HG03565 (cell line): ENCODE data around the gene CILP.
"Not testable (repeated sequence)": the region's sequence is repeated elsewhere in the genome, so short reads cannot be mapped to it uniquely, and the experiment has no call there.

Source experiments
- ATAC-seq: cut with Tn5 transposase; IDR thresholded peaks from one replicate; pipeline ENCODE4 v1.9.1; 2021; ENCODE audit warnings: mild to moderate bottlenecking, moderate library complexity; ENCODE audit not compliant: unreplicated experiment

CILP gene

DNA sequence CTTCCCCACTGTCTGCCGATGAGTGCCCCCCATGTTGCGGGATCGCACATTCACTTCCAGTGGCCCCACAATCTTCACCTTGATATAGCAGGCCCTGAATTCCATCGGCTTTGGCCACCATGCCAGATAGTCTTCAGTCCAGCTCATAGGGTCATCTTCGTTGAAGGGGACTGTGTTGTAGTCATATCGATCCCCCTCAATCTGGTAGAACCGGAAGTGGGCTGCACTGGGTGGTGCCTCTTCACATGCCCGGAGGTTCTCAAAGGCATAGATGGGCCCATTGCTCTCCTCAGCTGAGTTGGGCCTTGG, 14.0 kb downstream of the CILP start:
- ATAC-seq, result no peak

DNA sequence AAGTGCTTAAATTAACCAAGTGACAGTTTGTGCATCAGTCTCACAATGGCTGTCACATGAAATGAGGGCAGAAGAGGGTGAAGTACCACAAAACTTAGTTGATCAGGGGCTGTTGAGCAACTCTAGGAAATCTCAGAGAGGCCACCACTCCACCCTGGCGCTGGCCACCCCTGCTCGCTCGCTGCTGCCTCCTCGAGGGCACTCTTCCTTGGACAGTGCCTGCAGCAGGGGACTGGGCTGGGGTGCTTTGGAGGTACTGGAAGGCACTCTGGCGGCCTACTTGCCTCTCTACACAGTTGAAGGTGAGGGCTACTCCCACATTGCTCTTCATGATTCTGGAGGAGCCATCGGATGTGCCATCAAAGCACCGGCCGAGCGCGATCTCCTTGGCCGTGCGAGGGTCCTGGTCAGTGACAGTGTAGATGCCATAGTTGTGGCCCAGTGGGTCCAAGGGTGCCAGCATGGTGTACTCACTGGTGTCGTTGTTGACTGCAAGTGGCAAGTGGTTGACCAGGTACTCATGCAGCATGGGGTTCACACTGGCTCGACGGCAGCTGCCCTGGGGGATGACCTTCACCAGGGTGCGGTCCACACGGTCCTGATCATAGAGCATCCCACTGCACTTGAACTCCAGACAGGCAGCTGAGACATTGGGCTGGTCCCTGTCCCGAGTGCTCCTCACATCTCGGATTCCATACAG, 14.5 kb downstream of the CILP start:
- ATAC-seq, result no peak

DNA sequence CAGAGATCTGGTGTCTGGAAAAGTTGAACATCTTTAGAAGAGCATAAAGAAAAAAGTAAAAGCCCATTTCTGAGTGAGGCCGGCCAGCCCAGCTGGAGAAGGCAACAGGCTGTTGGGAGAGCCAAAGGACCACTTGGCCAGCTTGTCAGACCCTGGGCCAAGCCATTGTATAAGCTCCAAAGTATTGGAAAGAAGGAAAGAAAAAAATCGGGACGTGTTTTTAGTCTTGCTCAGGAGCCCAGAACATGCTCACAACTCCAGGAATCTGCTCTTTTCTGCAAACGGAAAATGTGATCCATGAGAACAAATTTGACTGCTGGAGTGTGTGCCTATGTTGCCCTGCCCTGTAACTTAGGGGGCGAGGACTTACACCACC, 15.7 kb downstream of the CILP start:
- ATAC-seq, result no peak

DNA sequence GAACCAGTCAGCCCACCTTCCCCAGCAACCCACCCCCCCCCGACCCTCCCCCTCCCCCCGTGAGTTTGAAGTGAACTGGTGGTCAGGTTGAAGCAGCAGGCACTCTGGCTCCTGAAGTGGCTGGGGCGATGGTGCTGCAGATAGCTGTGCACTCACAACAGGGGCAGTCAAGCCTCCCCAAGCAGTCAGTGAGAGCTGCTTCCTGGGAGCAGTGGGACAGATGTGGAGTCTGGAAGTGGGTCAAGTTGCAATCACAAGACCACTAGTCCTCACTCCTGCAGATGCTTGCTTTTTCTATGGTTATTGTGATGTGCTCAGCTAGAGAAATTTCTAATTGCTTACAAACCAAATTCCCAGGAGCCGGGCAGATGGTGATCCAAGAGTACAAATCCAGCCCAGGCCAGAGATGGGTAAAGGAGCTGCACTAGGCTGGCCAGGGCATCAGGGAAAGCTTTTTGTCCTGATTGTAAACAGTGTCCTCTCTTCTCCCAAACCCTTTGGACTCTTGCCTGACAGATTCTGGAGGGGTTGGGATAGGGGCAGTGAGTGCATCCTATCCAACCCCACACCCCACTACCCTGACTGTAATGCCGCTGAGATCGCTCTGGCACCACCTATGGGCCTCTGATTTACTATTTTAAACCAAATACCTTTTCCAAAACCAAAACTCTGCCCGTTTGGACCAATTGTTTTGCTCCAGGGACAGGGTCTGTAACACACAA, 16.3 kb downstream of the CILP start:
- no peak for ATAC-seq

DNA sequence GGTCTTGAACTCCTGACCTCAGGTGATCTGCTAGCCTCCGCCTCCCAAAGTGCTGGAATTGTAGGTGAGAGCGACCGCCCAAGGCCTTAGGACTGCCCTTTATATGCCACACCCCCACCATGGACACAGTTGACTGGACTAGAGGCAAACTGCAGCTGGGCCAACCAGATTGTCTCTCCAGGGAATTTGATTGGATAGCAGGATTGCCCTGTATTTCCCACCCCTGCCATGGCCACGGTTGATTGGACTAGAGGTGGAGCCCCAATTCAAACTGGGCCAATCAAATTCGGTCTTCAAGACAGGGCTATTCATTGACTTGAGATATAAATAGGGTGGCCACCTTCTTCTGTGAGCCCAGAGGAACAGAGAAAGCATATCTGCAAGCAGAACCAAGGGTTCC, 19.3 kb downstream of the CILP start:
- no peak for ATAC-seq

DNA sequence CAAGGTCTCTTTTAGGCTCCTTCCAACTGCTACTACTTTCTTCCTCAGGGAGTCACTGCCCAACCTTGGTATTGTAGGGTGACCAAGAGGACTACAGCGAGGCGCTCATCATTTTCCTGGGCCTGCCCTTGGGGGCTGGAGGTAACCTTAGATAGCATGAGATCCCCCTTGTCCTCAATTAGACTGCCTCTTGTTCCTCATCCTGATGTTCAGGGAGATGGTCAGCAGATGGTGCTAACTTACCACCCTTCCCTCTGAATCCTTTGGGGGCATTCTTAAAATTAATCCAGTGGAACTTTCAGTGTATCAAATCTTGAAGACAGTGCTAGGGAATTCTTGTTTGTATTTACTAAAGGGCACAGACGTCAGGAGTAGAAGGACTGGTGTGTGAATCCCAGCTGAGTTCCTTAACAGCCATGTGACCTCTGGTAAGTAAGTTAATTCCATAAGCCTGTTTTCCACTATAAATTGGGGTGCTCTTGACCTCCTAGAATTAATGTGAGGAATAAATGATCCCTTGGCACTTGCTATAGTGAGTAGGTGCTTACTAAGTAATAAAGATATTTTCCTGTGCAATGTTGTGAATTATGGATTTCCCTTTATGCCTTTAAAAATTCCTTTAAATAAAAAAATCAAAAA, 22.1 kb downstream of the CILP start:
- no peak for ATAC-seq

DNA sequence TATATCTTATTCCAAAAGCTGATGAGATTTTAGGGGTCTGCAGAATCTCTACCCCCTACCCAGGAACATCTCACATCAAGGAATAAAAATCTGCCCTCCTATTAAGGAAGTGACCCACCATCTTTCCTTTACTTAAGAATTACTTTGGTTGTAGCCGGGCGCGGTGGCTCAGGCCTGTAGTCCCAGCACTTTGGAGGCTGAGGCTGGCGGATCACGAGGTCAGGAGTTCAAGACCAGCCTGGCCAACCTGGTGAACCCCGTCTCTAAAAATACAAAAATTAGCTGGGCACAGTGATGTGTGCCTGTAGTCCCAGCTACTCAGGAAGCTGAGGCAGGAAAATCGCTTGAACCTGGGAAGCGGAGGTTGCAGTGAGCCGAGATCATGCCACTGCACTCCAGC, 22.8 kb downstream of the CILP start:
- ATAC-seq, result not testable (repeated sequence)

DNA sequence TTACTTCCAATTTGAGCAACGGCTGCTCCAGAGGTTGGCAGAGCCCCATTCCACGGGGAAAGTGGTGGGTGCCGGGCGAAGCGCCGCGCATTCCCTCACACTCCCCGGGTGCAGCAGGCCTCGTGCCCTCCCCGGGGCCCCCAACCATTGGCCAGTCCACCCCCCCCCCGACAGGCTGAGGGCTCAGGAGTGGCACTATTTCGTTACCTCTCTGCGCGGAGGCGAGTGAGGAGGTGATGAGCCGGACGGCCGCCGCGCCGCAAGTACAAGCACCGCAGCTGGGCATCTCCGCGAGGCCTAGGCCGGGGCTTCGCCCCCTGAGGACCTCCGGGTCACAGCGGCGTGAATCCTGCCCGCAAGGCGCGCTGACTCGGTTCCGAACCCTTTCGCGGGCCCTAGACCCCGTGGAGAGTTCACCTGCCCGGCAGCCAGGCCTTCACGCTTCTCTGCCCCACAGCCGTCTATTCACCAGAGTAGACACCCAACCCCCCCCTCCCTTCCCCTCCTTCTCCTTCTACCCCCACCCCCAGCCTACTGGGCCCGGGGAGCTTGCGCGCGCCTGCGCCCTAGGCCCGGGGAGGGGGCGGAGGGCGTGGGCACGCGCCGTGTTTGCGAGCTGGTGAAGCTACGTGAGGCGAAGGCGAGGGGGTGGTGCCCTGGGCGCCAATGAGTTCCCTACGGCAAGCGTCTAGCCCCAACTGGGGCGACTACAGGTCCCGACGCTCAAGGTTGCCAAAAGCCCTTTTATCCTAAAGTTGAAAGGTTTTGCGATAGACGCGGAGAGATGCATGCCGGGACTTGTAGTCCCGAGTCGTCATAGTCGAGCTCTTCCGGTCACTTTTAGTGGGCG, 26.2 kb downstream of the CILP start, which contains the start of gene CLPX:
Gene CLPX, minus strand, starts transcription at position 475 of the 850 bp plus-strand sequence. Its CDS starts 189 bp downstream, at position 286.
- peak; percentile 62 for ATAC-seq

DNA sequence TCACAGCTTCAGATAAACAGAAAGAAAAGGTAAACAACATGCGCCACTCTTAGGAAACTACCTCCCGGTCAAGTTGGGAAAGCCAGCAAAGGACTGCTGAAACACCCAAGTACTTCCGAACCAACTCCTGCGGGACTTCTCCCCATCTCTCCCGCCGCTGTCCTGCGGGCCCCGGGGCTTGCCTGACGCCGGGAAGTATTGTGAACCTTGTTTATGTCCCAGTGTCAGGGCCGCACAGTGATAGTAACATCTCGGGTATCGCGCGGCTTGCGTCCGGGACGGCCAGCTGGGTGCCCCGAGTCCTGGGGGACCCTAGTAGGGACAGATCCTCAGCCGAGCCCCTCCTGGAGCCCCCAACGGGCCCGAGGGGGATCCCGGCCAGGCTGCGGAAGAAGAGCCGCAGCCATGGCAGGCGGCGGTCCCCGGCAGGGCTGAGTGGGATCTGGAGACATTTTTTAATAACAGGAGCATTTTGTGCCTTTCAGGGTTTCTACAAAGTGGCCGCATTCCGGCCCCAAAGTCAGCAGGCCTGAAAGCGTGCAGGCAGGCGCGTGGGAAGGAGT, 26.9 kb downstream of the CILP start:
- ATAC-seq, result no peak

DNA sequence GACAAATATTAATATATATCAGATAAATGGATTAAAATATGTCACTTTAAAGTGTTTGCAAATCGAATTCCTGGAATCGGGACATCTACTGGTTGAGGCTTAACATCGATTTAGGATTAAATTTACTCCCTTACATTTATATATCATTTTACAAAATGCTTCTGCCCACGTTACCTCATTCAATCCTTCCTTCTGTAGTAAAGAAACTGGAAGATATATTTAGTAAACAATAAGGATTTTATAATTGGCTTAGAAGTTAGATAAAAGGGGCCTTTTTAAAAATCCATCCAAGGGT, 27.5 kb downstream of the CILP start:
- ATAC-seq, result no peak

DNA sequence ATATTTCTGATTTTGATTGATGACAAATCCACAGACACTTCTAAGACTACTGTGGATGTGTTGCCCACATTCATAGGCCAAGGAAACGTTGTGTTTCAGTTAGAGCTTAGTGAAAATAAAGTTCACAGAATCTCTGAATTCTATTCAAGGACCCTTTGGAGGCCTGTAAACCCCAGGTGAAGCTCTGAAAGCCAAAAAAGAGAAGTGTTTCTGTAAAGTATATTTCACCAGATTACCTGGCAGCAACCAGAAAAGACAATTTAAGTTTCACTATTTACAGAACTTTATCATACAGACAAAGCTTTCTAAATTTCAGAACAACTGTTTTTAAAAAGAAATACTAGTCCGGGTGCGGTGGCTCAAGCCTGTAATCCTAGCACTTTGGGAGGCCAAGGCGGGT, 28.7 kb downstream of the CILP start:
- ATAC-seq, result no peak

DNA sequence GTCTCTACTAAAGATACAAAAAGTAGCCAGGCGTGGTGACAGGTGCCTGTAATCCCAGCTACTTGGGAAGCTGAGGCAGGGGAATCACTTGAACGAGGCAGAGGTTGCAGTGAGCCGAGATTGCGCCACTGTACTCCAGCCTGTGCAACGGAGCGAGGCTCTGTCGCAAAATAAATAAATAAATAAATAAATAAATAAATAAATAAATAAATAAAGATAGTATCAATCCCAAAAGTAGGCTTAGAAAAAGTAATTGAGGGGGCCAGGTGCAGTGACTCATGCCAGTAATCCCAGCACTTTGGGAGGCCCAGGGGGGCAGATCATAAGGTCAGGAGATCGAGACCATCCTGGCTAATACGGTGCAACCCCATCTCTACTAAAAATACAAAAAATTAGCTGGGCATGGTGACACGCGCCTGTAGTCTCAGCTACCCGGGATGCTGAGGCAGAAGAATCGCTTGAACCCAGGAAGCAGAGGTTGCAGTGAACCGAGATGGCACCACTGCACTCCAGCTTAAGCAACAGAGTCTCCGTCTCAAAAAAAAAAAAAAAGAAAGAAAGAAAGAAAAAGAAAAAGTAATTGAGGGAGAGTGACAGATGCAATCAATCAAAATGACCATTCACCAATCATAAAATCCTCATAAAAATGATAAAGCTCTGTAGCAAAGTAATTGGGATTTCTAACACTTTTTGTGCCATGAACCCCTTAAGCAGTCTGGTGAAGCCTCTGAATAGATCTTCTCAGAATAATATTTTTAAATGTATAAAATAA, 29.5 kb downstream of the CILP start:
- ATAC-seq, result not testable (repeated sequence)

DNA sequence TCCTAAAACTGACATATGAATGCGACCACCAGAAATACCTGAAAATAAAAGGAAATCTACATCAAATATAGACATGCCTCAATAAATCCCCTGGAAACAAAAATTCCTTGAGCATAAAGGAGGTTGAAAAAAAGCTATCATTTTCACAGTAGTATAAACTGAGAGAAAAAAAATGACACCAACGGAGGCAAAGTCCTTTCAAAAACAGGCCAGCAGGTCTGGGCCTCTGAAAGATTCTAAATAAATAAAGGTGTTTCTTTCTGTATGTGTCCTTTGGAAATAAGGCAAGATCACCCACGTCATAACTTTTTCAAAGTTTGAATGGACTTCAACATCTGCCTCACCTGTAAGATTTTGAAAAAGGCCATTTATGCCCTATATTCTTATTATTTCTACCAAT, 31.1 kb downstream of the CILP start:
- no peak for ATAC-seq

DNA sequence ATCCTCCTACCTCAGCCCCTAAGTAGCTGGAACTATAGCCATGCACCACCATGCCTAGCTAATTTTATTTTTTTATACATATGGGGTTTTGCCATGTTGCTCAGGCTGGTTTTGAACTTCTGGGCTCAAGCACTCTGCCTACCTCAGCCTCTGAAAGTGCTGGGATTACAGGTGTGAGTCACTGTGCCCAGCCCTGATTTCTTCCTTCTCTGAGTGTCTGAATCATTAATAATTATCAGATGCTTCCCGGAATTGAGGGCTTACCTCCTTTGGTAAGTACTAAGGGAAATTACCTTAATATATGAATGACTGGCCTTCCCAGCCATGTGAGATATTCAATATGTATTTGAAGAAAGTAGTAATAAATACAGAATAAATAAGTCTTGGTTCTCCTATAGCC, 33.4 kb downstream of the CILP start:
- ATAC-seq, result no peak

DNA sequence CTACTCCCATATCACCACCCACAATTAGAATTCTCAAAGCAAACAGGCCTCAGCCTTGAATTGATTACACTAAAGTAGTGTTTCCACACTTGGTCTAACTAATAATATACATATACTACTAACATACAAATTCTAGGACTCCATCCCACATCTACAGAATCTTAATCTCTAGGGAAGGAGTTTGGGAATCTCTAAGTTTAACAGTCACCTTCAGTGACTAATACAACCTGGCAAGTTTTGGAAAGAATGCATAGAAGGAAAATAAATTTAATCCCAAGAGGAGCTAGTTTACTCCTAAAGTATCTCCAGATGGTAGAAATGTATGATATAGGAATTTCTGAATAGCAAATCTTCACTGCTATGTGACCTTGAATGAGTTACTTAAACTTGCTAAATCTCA, 35.2 kb downstream of the CILP start:
- ATAC-seq, result no peak

DNA sequence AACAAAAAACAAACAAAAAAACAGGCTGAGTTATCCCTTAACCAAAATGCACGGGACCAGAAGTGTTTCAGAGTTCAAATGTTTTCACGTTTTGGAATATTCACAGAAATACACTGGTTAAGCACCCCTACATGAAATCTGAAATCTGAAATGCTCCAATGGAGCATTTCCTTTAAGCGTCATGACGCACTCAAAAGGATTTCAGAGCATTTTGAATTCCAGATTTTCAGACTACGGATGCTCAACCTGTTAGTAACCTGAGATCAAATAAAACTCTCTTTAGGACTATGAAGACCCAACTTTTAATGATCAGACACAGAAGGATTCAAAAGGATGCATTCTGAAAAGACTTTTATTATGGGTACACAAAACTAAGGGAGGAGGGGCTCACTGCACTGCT, 35.8 kb downstream of the CILP start:
- no peak for ATAC-seq

DNA sequence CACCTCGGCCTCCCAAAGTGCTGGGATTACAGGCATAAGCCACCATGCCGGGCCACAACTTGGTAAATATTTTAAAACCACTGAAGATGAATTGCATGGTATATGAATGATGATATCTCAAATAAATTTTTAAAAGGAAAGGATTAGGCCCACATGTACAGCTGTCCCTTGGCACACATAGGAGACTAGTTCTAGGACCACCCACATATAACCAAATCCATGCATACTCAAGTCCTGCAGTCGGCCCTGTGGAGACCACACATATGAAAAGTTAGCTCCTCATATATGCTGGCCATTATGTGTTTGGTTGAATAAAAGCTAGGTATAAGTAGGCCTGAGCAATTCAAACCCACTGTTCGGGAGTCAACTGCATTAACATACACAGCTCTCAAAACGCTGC, 36.8 kb downstream of the CILP start:
- ATAC-seq, result no peak

DNA sequence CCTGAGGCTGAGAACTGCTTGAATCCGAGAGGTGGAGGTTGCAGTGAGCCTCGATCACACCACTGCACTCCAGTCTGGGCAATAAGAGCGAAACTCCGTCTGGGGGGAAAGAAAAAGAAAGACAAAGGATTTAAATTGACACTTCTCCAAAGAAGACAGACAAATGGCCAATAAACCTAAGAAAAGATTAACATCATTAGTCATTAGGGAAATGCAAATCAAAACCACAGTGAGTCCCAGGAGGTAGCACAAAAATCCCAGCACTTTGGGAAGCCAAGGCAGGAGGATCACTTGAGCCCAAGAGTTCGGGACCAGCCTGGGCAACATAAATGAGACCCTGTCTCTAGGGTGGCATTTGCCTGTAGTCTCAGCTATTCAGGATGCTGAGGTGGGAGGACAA, 38.7 kb downstream of the CILP start:
- no peak for ATAC-seq

DNA sequence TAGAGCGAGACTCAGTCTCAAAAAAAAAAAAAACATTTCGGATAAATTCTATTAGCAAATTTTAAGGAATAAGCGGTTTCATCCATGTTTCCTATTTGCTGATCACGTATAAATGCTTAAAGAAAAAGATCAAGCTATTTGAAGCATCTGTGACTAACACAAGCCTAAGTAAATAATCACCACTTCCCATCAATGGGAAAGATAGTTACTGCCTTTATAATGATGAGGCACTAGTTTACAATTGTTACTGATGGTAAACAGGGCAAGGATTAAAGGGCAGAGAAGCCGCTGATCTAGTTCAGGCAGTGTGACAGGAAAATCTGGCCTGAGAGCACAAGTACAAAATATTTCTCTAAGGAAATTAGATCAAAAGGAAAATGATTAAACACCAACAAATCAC, 39.8 kb downstream of the CILP start:
- no peak for ATAC-seq

DNA sequence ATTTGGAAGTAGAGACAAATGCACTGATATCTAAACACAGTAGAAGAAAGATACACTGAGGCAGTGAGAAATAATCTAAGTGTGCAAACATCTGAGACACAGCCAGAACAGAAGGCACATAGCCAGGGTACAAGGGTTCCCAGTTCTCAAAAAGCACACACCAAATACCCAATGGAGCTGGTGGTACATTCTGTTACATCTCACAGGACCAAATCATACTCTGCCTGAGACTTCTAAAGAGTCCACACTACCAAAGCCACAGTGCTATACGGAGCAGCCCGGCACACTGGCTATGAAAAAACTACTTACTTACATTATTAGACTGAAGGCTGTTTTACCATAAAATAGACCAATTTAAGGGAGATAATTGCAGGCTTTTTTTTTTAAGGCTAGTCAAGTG, 45.4 kb downstream of the CILP start:
- no peak for ATAC-seq

DNA sequence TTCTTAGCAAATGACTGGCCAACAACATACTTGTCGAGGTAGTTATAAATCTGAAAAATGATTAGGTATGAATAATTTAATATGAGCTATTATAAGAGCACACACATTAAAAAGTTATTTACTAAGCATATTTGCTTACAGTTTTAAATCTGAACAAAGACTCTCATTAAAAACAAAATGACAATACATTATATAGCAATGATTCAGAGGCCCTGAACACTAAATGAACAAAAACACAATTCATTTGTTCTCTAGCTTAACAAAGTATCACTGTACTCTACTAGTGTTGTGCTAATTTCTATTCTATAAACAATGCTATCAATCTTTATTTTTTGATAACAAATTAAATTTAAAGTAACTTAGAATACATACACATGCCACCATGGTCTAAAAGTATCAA, 47.1 kb downstream of the CILP start:
- ATAC-seq, result no peak
